GM12878 (cell line): ENCODE results near the gene CAPN1. TPM values are rescaled to one million over a fixed set of nuclear protein-coding genes. Genes with fewer than 3 reads are reported as not detected.

ENCODE experiments used
- BHLHE40 ChIP-seq, 2 experiments: fragments of 450-650 bp in 1 of 2; IDR thresholded peaks; 2 replicates each; pipeline ENCODE4 v1.6.1; 2011 to 2017; ENCODE audit warnings: low read depth in 2 of 2, borderline replicate concordance in 1 of 2, improper control_type of control experiment in 1 of 2, low read length in 1 of 2, mild to moderate bottlenecking in 1 of 2
- CHD1 ChIP-seq: IDR thresholded peaks from 2 replicates; pipeline ENCODE4 v1.6.1; 2012; ENCODE audit warnings: low read depth, low read length, improper control_type of control experiment
- CHD4 ChIP-seq: fragments of 200-600 bp; sonication (generic); IDR thresholded peaks from 2 replicates; pipeline ENCODE4 v1.6.1; 2016; ENCODE audit warnings: mild to moderate bottlenecking
- CTCF ChIP-seq, 3 experiments: IDR thresholded peaks in 2 of 3; conservative IDR thresholded peaks in 1 of 3; 2 replicates each; pipeline ENCODE4 v1.5.1; 2011; ENCODE audit warnings: low read depth in 3 of 3, low read length in 3 of 3, mild to moderate bottlenecking in 3 of 3, control low read depth in 2 of 3, moderate library complexity in 2 of 3, inconsistent platforms in 1 of 3, mixed read lengths in 1 of 3; ENCODE audit not compliant: control insufficient read depth in 2 of 3, insufficient read depth in 1 of 3; ENCODE audit errors: extremely low read depth in 1 of 3
- EGR1 ChIP-seq, 2 experiments: IDR thresholded peaks; 1 replicate in 1 of 2; 2 replicates in 1 of 2; pipeline ENCODE4 v1.6.1; 2011 to 2012; ENCODE audit warnings: low read depth in 2 of 2, low read length in 2 of 2, borderline replicate concordance in 1 of 2, mild to moderate bottlenecking in 1 of 2, moderate library complexity in 1 of 2
- EP300 ChIP-seq, 2 experiments: fragments of 150-350 bp in 1 of 2; IDR thresholded peaks; 2 replicates each; pipeline ENCODE4 v1.6.1; 2011 to 2012; ENCODE audit warnings: low read depth in 2 of 2, low read length in 2 of 2, borderline replicate concordance in 1 of 2, improper control_type of control experiment in 1 of 2, inconsistent platforms in 1 of 2; ENCODE audit not compliant: control insufficient read depth in 1 of 2
- EZH2 ChIP-seq: IDR thresholded peaks from 2 replicates; pipeline ENCODE4 v1.6.1; 2012; ENCODE audit warnings: low read depth, mild to moderate bottlenecking, control low read depth, inconsistent platforms, low read length, borderline replicate concordance; ENCODE audit not compliant: control insufficient read depth
- HCFC1 ChIP-seq: fragments of 150-350 bp; IDR thresholded peaks from 2 replicates; pipeline ENCODE4 v1.6.1; 2014; ENCODE audit warnings: low read length
- HDGF ChIP-seq: fragments of 450-650 bp; IDR thresholded peaks from 2 replicates; pipeline ENCODE4 v1.6.1; 2016; ENCODE audit warnings: antibody characterized with exemption
- IKZF1 ChIP-seq: fragments of 450-650 bp; conservative IDR thresholded peaks from 2 replicates; pipeline ENCODE4 v1.6.1; 2017; ENCODE audit warnings: antibody characterized with exemption, mild to moderate bottlenecking
- IKZF2 ChIP-seq, 2 experiments: fragments of 450-650 bp; IDR thresholded peaks; 2 replicates each; pipeline ENCODE4 v1.6.1; 2017; ENCODE audit warnings: mild to moderate bottlenecking in 2 of 2, moderate library complexity in 2 of 2
- KDM1A ChIP-seq: fragments of 200-600 bp; sonication (generic); IDR thresholded peaks from 2 replicates; pipeline ENCODE4 v1.6.1; 2016; ENCODE audit warnings: borderline replicate concordance
- KLF5 ChIP-seq: fragments of 450-650 bp; IDR thresholded peaks from 2 replicates; pipeline ENCODE4 v1.6.1; 2014; ENCODE audit warnings: mild to moderate bottlenecking; ENCODE audit not compliant: partially characterized antibody
- MEF2A ChIP-seq: IDR thresholded peaks from 2 replicates; pipeline ENCODE4 v1.6.1; 2011; ENCODE audit warnings: low read depth, mild to moderate bottlenecking, low read length, moderate library complexity; ENCODE audit not compliant: insufficient read depth
- MEF2B ChIP-seq: fragments of 450-650 bp; IDR thresholded peaks from 2 replicates; pipeline ENCODE4 v1.6.1; 2018; ENCODE audit warnings: mild to moderate bottlenecking, moderate library complexity; ENCODE audit not compliant: partially characterized antibody, poor library complexity, severe bottlenecking
- NFXL1 ChIP-seq: fragments of 450-650 bp; IDR thresholded peaks from 2 replicates; pipeline ENCODE4 v1.6.1; 2017; ENCODE audit warnings: antibody characterized with exemption, mild to moderate bottlenecking, borderline replicate concordance
- NFYA ChIP-seq: IDR thresholded peaks from 2 replicates; pipeline ENCODE4 v1.6.1; 2011; ENCODE audit warnings: low read depth, mild to moderate bottlenecking, low read length, improper control_type of control experiment, borderline replicate concordance
- NKRF ChIP-seq: fragments of 450-650 bp; conservative IDR thresholded peaks from 2 replicates; pipeline ENCODE4 v1.6.1; 2017; ENCODE audit warnings: mild to moderate bottlenecking, moderate library complexity
- PML ChIP-seq: IDR thresholded peaks from 2 replicates; pipeline ENCODE4 v1.6.1; 2012; ENCODE audit warnings: low read length, inconsistent platforms
- POLR2A ChIP-seq: IDR thresholded peaks from 2 replicates; pipeline ENCODE4 v1.6.1; 2011; ENCODE audit warnings: low read depth, mild to moderate bottlenecking, low read length
- RB1 ChIP-seq: fragments of 450-650 bp; formaldehyde crosslinking; IDR thresholded peaks from 2 replicates; pipeline ENCODE4 v1.6.1; 2017; ENCODE audit warnings: mild to moderate bottlenecking, borderline replicate concordance
- SIN3A ChIP-seq: IDR thresholded peaks from 2 replicates; pipeline ENCODE4 v1.6.1; 2012; ENCODE audit warnings: low read depth, low read length, improper control_type of control experiment
- SMARCA5 ChIP-seq: fragments of 450-650 bp; IDR thresholded peaks from 2 replicates; pipeline ENCODE4 v1.6.1; 2017; ENCODE audit warnings: mild to moderate bottlenecking
- SPI1 ChIP-seq: IDR thresholded peaks from 2 replicates; pipeline ENCODE4 v1.6.1; 2011; ENCODE audit warnings: low read depth, mild to moderate bottlenecking, low read length, moderate library complexity, borderline replicate concordance; ENCODE audit not compliant: insufficient read depth
- STAT3 ChIP-seq: IDR thresholded peaks from 2 replicates; pipeline ENCODE4 v1.6.1; 2011; ENCODE audit warnings: low read depth, low read length, improper control_type of control experiment
- TARDBP ChIP-seq: IDR thresholded peaks from 2 replicates; pipeline ENCODE4 v1.6.1; 2016; ENCODE audit warnings: borderline replicate concordance
- YY1 ChIP-seq: IDR thresholded peaks from 2 replicates; pipeline ENCODE4 v1.6.1; 2011; ENCODE audit warnings: low read depth, mild to moderate bottlenecking, low read length
- ZNF207 ChIP-seq: fragments of 450-650 bp; IDR thresholded peaks from 2 replicates; pipeline ENCODE4 v1.6.1; 2014; ENCODE audit warnings: antibody characterized with exemption, mild to moderate bottlenecking, borderline replicate concordance
- polyA plus RNA-seq, 11 experiments: library from polyadenylated mRNA; depleted of rRNA in 4 of 11; unstranded in 6 of 11; stranded (reverse) in 5 of 11; fragments of >200 nt; fragmentation: Nextera tagmentation in 4 of 11; fragmentation: Illumina TruSeq in 1 of 11; extraction: Ambion mirVana in 4 of 11; extraction: Trizol in 1 of 11; gene quantifications; 1 replicate in 1 of 11; 2 replicates in 10 of 11; pipeline versions ENCODE4 v1.2.1 to v1.2.3, GENCODE V29; 2011 to 2016; ENCODE audit warnings: inconsistent platforms in 2 of 11, missing spikeins in 2 of 11, low read depth in 1 of 11
- total RNA-seq, 4 experiments: library from RNA; depleted of rRNA in 3 of 4; stranded (reverse); fragments of >200 nt in 3 of 4; fragmentation: Illumina TruSeq in 1 of 4; extraction: Trizol in 1 of 4; gene quantifications; 2 replicates each; pipeline versions ENCODE4 v1.2.1 to v1.2.3, GENCODE V29; 2013 to 2021

Gene CAPN1
- total and polyA plus RNA-seq, 10 of the 15 experiments (the other 5 are each of a cell fraction or from before 2014, with no cell fraction given) = 2.2 to 167 (median 77.3) TPM

GRCh38 chr11:65204646-65205601, 23.2 kb downstream of the CAPN1 start (continued):
- TF ChIP-seq EZH2 = no peak
- TF ChIP-seq YY1 = no peak
- no peak for TF ChIP-seq RB1
- 0 out of 2 replicates have a peak, but pooled peaks have one; percentile 15 for TF ChIP-seq IKZF1
- TF ChIP-seq ZNF207 = no peak
- TF ChIP-seq POLR2A = no peak; the same call in 1 of the 2 replicates
- no peak for TF ChIP-seq MEF2B
- no peak for TF ChIP-seq NFXL1
- TF ChIP-seq IKZF2 (IDR thresholded peaks at IDR 0.05) = 0 out of 4 replicates have a peak, but pooled peaks of 1 of the 2 experiments have one; percentile 26
- TF ChIP-seq CHD4 = no peak
- no peak for TF ChIP-seq EP300 (IDR thresholded peaks at IDR 0.05; ENCODE audit: borderline replicate concordance in 1 of 2, control insufficient read depth in 1 of 2, low read depth in 2 of 2, low read length in 2 of 2)
- no peak for TF ChIP-seq NKRF
- no peak for TF ChIP-seq MEF2A
- no peak for TF ChIP-seq CHD1
- TF ChIP-seq STAT3 = no peak
- TF ChIP-seq SIN3A = no peak
- 0 out of 2 replicates have a peak, but pooled peaks have one; percentile 43 for TF ChIP-seq HDGF
- TF ChIP-seq EGR1 (IDR thresholded peaks at IDR 0.05; ENCODE audit: borderline replicate concordance in 1 of 2, low read depth in 2 of 2, low read length in 2 of 2) = no peak
- peak; percentile 54; the same call in 1 of the 2 replicates for TF ChIP-seq SMARCA5
- TF ChIP-seq NFYA = no peak
- TF ChIP-seq CTCF (IDR thresholded peaks at IDR 0.05 in 2 of 3, conservative IDR thresholded peaks at IDR 0.05 in 1 of 3; ENCODE audit: control insufficient read depth in 2 of 3, extremely low read depth in 1 of 3, insufficient read depth in 1 of 3, low read depth in 3 of 3, low read length in 3 of 3) = peak; percentile 73 to 96 (median 81)
- TF ChIP-seq HCFC1 = no peak
- no peak for TF ChIP-seq KLF5
- TF ChIP-seq SPI1 = no peak
- no peak for TF ChIP-seq TARDBP
- no peak for TF ChIP-seq KDM1A
- 0 out of 4 replicates have a peak, but pooled peaks of 1 of the 2 experiments have one; percentile 8 for TF ChIP-seq BHLHE40 (IDR thresholded peaks at IDR 0.05; ENCODE audit: borderline replicate concordance in 1 of 2, low read depth in 2 of 2, low read length in 1 of 2)
- TF ChIP-seq PML = no peak
